ENCODE results near the gene TAS2R20. TPM values are rescaled to one million over a fixed set of nuclear protein-coding genes. Genes with fewer than 3 reads are reported as not detected.

TAS2R20 gene
- total and polyA plus RNA-seq, 11 donors: 0.18 to 1.1 (median 0.52) TPM; not detected in 1

GRCh38 chr12:11031307-11031706, 33.2 kb upstream of the TAS2R20 start, which contains the start of gene TAS2R31:
TAS2R31 (minus strand) TSS chr12:11031407; CDS start chr12:11031335, 72 bp downstream.
- Histone ChIP-seq H3K27ac (no peak within 1 kb of the TSS), H3K4me1 (no peaks in the 10 kb centered on the region), H3K4me3 (no peak within 1 kb of the TSS), H3K9me3 (no peaks in the 10 kb centered on the region), H3K36me3 (peaks cover 0 to 6% (median 0%) of the 10 kb centered on the region in 9 donors), H3K27me3 (no peaks in the 10 kb centered on the region)
- no peak for TF ChIP-seq POLR2A (IDR thresholded peaks at IDR 0.05)
- TF ChIP-seq CTCF (IDR thresholded peaks at IDR 0.05): no peak
- DNase-seq: no peak
- 94 to 98% (median 97%) methylated on average over 6 of the region's 6 CpGs for WGBS, 4 donors
- no peak for ATAC-seq
- intact Hi-C loops (cut with DNase I): no loop called here

GRCh38 chr12:11026118-11026517, 28.0 kb upstream of the TAS2R20 start:
- no peak overlapping the region for H3K27ac ChIP-seq
- DNase-seq (no peak), ATAC-seq (no peak)
- peaks cover 0 to 10% (median 0%) of the 10 kb centered on the region in 9 donors for H3K36me3 ChIP-seq
- no peaks in the 10 kb centered on the region for H3K4me1 ChIP-seq
- no peaks in the 10 kb centered on the region for H3K27me3 ChIP-seq
- peak in 1 of 12 donors; percentile 5 for TF ChIP-seq CTCF (IDR thresholded peaks at IDR 0.05)
- no peak for TF ChIP-seq POLR2A (IDR thresholded peaks at IDR 0.05)
- no peak overlapping the region for H3K4me3 ChIP-seq
- peaks cover 0 to 8% (median 0%) of the 10 kb centered on the region in 12 donors for H3K9me3 ChIP-seq
- intact Hi-C loops (cut with DNase I): no loop called here
- WGBS, 4 donors: 90 to 96% (median 94%) methylated on average over 6 of the region's 6 CpGs

GRCh38 chr12:11023387-11023786, 25.3 kb upstream of the TAS2R20 start:
- Histone ChIP-seq H3K9me3 (peaks cover 0 to 8% (median 0%) of the 10 kb centered on the region in 12 donors), H3K27me3 (no peaks in the 10 kb centered on the region), H3K4me1 (no peaks in the 10 kb centered on the region), H3K27ac (no peak overlapping the region), H3K36me3 (peaks cover 0 to 10% (median 0%) of the 10 kb centered on the region in 9 donors), H3K4me3 (no peak overlapping the region)
- DNase-seq (no peak), ATAC-seq (no peak)
- TF ChIP-seq CTCF (IDR thresholded peaks at IDR 0.05) (no peak), POLR2A (IDR thresholded peaks at IDR 0.05) (no peak)
- WGBS, 4 donors: 86 to 93% (median 90%) methylated on average over 2 of the region's 2 CpGs
- intact Hi-C loops (cut with DNase I): no loop called here

- DNase-seq (no peak), ATAC-seq (no peak)
- H3K27me3 ChIP-seq: no peaks in the 10 kb centered on the region
- H3K36me3 ChIP-seq: peaks cover 0 to 7% (median 0%) of the 10 kb centered on the region in 9 donors
- peaks cover 0 to 8% (median 0%) of the 10 kb centered on the region in 12 donors for H3K9me3 ChIP-seq
- H3K4me1 ChIP-seq: no peaks in the 10 kb centered on the region
- H3K4me3 ChIP-seq: no peak within 1 kb of the TSS
- TF ChIP-seq CTCF (IDR thresholded peaks at IDR 0.05) (no peak), POLR2A (IDR thresholded peaks at IDR 0.05) (no peak)
- H3K27ac ChIP-seq: no peak within 1 kb of the TSS
- intact Hi-C loops (cut with DNase I): no loop called here
- 87 to 96% (median 95%) methylated on average over 1 of the region's 1 CpG for WGBS, 4 donors
These were observed 24.4 kb upstream of the TAS2R20 start, which contains the start of gene TAS2R19 for GRCh38 chr12:11022520-11022919. TAS2R19 (minus strand) TSS chr12:11022620; CDS start chr12:11022571, 49 bp downstream.

All from heart left ventricle (tissue), 16 donors.